Esophagus (tissue), 2 donors: ENCODE data around the gene ATP5PD. TPM values are rescaled to one million over a fixed set of nuclear protein-coding genes. Genes with fewer than 3 reads are reported as not detected.
"Not testable (repeated sequence)": the region's sequence is repeated elsewhere in the genome, so short reads cannot be mapped to it uniquely, and the experiment has no call there.

ENCODE experiments used
- H3K27ac ChIP-seq, 2 donors: one replicate each; pipeline ENCODE4 v1.5.1; 2013; ENCODE audit warnings: low read depth in 2 of 2, mild to moderate bottlenecking in 2 of 2, inconsistent platforms in 1 of 2, low read length in 1 of 2, moderate library complexity in 1 of 2
- H3K27me3 ChIP-seq, 2 donors: one replicate each; pipeline ENCODE4 v1.6.1; 2013; ENCODE audit warnings: low read length in 2 of 2, control low read depth in 1 of 2, mild to moderate bottlenecking in 1 of 2; ENCODE audit not compliant: insufficient read depth in 2 of 2, control insufficient read depth in 1 of 2
- H3K36me3 ChIP-seq, 2 donors: one replicate each; pipeline ENCODE4 v1.6.1; 2013; ENCODE audit warnings: low read length in 1 of 2; ENCODE audit not compliant: control insufficient read depth in 2 of 2, insufficient read depth in 2 of 2
- H3K4me1 ChIP-seq, 2 donors: one replicate each; pipeline ENCODE4 v1.6.1; 2013; ENCODE audit warnings: low read length in 1 of 2; ENCODE audit not compliant: control insufficient read depth in 2 of 2, insufficient read depth in 2 of 2
- H3K4me3 ChIP-seq, 2 donors: one replicate each; pipeline ENCODE4 v1.5.1; 2013; ENCODE audit warnings: low read length in 2 of 2, mild to moderate bottlenecking in 2 of 2, low read depth in 1 of 2, moderate library complexity in 1 of 2
- H3K9me3 ChIP-seq, 2 donors: one replicate each; pipeline ENCODE4 v1.6.1; 2013; ENCODE audit warnings: mild to moderate bottlenecking in 2 of 2, low read depth in 1 of 2, low read length in 1 of 2, moderate library complexity in 1 of 2; ENCODE audit not compliant: control insufficient read depth in 2 of 2, insufficient read depth in 1 of 2
- WGBS, 2 donors: extraction: QIAGEN DNeasy Blood & Tissue Kit; methylation state at CpG; one replicate each; pipeline ENCODE4 v1.1.7; 2013; 5-methylcytosine and 5-hydroxymethylcytosine counted together
- polyA plus RNA-seq, 2 donors: library from polyadenylated mRNA; stranded (reverse); fragments of 200-250 nt; gene quantifications; one replicate each; pipeline ENCODE4 v1.2.3, GENCODE V29; 2013
- donor health status: healthy with polysubstance abuse.
- donor health status: Bipolar disorder and iron deficiency.

The ATP5PD gene
- polyA plus RNA-seq, 2 donors = 465 to 697 TPM

GRCh38 chr17:75077496-75078283 is 30.9 kb upstream of the ATP5PD start:
- Histone ChIP-seq H3K9me3 (no peaks in the 10 kb centered on the region), H3K4me1 (peaks cover 0 to 14% of the 10 kb centered on the region in 2 donors), H3K36me3 (no peaks in the 10 kb centered on the region), H3K27me3 (no peaks in the 10 kb centered on the region), H3K4me3 (peak overlapping the region; percentile 13 to 44), H3K27ac (peak overlapping the region; percentile 52 to 60)
- 11% methylated on average over 50 to 53 of the region's 53 CpGs for WGBS, 2 donors

DNA sequence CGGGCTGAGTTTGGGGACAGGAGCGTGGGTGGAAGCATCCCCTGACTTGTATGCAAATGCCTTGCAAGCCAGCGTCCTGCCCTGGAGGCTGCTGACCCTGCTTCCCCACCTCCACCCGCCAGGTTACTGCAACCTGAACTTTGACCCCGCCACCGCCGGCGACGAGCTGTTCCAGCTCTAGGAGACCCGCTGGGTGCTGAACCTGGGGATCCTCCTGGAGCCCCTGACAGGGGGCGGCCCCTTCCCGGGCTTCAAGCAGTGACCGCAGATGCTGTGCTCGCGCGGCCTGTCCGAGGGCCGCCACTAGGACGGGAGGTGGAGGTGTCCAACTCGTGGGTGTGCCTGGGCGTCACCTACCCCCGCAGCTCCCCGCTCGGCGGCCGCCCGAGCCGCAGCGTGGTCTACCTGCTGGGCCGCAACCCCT is 30.3 kb upstream of the ATP5PD start:
- H3K4me1 ChIP-seq = peaks cover 0 to 14% of the 10 kb centered on the region in 2 donors
- H3K36me3 ChIP-seq = no peaks in the 10 kb centered on the region
- peak overlapping the region in 1 of 2 donors; percentile 60 for H3K27ac ChIP-seq
- peak overlapping the region; percentile 13 to 44 for H3K4me3 ChIP-seq
- H3K9me3 ChIP-seq = no peaks in the 10 kb centered on the region
- 29 to 43% methylated on average over 30 of the region's 30 CpGs for WGBS, 2 donors
- H3K27me3 ChIP-seq = no peaks in the 10 kb centered on the region

DNA sequence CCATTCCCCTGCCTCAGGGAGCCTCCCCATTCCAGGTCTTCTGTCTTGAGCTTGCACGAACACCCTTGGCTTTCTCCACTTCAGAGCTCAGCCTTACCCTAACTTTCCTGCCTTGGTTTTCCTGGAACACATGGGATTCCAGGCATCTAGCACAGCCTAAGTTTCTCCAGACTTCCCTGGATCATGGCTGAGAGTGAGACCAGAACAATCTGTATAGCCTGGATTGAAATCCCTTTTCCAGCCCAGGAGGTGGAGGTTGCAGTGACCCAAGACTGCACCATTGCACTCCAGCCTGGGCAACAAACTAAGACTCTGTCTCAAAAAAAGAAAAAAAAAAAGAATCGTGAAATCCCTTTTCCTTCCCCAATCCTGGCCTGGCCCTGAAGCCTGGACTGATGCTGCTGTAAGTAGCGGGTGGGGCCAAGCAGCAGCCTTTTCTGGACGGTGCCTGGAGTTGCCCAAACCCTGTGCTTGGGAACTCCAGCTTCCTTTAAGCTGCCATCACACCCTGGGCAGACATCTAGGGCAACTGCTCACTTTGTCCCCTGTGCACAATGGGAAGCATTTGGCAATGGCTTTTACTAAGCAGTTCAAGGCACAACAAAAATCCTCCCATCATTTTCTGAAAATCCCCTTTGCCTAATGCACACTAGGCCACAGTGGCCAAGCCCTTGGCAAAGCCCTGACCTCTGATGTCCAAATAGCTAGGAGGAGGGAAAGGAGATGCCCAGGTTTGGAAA is 29.0 kb upstream of the ATP5PD start:
- 52 to 77% methylated on average over 4 of the region's 4 CpGs for WGBS, 2 donors
- Histone ChIP-seq H3K9me3 (no peaks in the 10 kb centered on the region), H3K27me3 (no peaks in the 10 kb centered on the region), H3K4me1 (peaks cover 0 to 14% of the 10 kb centered on the region in 2 donors), H3K27ac (no peak overlapping the region), H3K36me3 (no peaks in the 10 kb centered on the region), H3K4me3 (no peak overlapping the region)

GRCh38 chr17:75074532-75074931 is 27.8 kb upstream of the ATP5PD start:
- Histone ChIP-seq H3K27me3 (no peaks in the 10 kb centered on the region), H3K4me1 (peaks cover 0 to 14% of the 10 kb centered on the region in 2 donors), H3K27ac (no peak overlapping the region), H3K9me3 (no peaks in the 10 kb centered on the region), H3K4me3 (no peak overlapping the region), H3K36me3 (no peaks in the 10 kb centered on the region)
- WGBS, 2 donors = 86 to 88% methylated on average over 14 of the region's 14 CpGs

GRCh38 chr17:75073618-75074047 is 26.9 kb upstream of the ATP5PD start:
- 52 to 53% methylated on average over 5 of the region's 5 CpGs for WGBS, 2 donors
- Histone ChIP-seq H3K9me3 (no peaks in the 10 kb centered on the region), H3K4me1 (peaks cover 0 to 7% of the 10 kb centered on the region in 2 donors), H3K27me3 (no peaks in the 10 kb centered on the region), H3K27ac (no peak overlapping the region), H3K4me3 (no peak overlapping the region), H3K36me3 (no peaks in the 10 kb centered on the region)

DNA sequence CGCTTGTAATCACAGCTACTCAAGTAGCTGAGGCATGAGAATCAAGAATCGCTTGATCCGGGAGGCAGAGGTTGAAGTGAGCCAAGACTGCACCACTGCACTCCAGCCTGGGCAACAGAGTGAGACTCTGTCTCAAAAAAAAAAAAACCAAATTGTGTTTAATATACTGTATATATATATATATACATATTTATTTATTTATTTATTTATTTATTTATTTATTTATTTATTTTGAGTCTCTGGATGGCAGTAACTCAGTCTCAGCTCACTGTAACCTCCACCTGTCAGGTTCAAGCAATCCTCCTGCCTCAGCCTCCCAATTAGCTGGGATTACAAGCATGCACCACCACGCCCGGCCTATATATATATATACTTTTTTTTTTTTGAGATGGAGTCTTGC is 26.1 kb upstream of the ATP5PD start:
- not testable (repeated sequence) for H3K9me3 ChIP-seq, H3K4me3 ChIP-seq, H3K4me1 ChIP-seq, H3K27ac ChIP-seq, H3K36me3 ChIP-seq, H3K27me3 ChIP-seq
- 96 to 97% methylated on average over 5 of the region's 5 CpGs for WGBS, 2 donors

DNA sequence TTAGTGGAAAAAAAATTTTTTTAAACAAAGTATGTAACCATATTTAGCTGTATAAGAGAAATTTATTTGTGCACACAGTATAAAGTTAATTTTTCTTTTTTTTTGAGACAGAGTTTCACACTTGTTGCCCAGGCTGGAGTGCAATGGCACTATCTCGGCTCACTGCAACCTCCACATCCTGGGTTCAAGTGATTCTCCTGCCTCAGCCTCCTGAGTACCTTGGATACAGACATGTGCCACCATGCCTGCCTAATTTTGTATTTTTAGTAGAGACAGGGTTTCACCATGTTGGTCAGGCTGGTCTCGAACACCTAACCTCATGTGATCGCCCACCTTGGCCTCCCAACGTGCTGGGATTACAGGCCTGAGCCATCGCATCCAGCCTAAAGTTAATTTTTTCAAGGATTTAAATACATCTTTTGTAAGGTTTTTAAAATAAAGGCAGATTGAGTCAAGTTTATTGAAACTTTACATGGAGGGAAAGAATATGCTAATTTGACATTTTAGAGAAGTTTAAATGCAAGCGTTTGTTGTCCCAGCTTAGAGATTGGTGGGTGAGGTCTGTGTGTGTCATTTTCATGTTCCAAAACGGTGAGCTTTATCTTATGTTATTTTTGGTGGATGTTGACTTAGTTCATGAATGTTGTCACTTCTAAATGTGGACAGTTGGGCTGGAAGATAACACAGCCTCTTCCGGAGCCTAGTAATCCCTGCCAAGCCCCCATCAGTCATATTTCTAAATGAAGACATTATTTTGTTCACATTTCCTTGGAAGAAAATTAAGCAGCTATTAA is 24.9 kb upstream of the ATP5PD start:
- not testable (repeated sequence) for H3K4me1 ChIP-seq, H3K27me3 ChIP-seq, H3K9me3 ChIP-seq, H3K27ac ChIP-seq, H3K4me3 ChIP-seq, H3K36me3 ChIP-seq
- WGBS, 2 donors = 85 to 88% methylated on average over 8 of the region's 8 CpGs

GRCh38 chr17:75069783-75070182 is 23.0 kb upstream of the ATP5PD start:
- H3K4me1 ChIP-seq = peaks cover 0 to 4% of the 10 kb centered on the region in 2 donors
- no peak overlapping the region for H3K27ac ChIP-seq
- no peaks in the 10 kb centered on the region for H3K27me3 ChIP-seq
- peaks cover 0 to 5% of the 10 kb centered on the region in 2 donors for H3K36me3 ChIP-seq
- no peaks in the 10 kb centered on the region for H3K9me3 ChIP-seq
- WGBS, 2 donors = 74 to 84% methylated on average over 2 of the region's 2 CpGs
- no peak overlapping the region for H3K4me3 ChIP-seq

DNA sequence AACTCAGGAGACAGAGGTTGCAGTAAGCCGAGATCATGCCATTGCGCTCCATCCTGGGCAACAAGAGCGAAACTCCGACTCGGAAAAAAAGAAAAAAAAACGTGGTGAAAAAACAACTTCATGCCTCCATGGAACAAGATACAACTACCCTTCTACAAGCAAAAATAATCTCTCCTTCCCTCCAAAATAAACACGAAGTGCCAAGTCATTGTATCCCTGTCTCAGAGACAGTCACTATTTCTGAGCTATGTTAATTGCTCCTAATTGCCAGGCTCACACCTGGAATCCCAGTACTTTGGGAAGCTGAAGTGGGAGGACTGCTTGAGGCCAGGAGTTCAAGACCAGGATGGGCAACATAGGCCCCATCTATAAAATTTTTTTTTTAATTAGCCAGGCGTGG is 22.0 kb upstream of the ATP5PD start:
- Histone ChIP-seq H3K36me3 (peaks cover 0 to 10% of the 10 kb centered on the region in 2 donors), H3K27me3 (no peaks in the 10 kb centered on the region), H3K27ac (no peak overlapping the region), H3K4me1 (peaks cover 0 to 4% of the 10 kb centered on the region in 2 donors), H3K4me3 (no peak overlapping the region), H3K9me3 (no peaks in the 10 kb centered on the region)
- 82 to 85% methylated on average over 8 of the region's 8 CpGs for WGBS, 2 donors
